ENCODE data around the gene NPAS2. TPM values are rescaled to one million over a fixed set of nuclear protein-coding genes. Genes with fewer than 3 reads are reported as not detected.

NPAS2 gene
- total and polyA plus RNA-seq, 2 of the 8 experiments (the other 6 are each of a cell fraction or from before 2014, with no cell fraction given): 1.8 to 1.9 TPM

DNA sequence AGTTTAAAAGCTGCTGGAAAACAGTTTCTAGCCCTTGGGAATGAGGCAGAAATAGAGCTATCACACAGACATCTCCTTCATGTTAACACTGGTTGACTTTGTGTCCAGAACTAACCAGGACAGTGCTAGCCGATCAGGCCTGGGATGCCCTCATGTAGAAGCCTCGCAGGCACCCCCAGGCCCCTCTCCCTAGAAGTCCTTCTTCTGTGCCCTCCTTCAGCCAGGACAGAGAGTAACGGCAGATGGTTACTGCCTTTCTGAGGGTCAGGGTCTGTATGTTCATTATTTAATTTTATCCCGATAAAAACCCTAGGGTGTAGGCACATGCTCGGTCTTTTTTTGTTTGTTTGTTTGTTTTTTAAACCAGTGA, 171.4 kb downstream of the NPAS2 start:
- no peak overlapping the region for H2AFZ ChIP-seq (ENCODE audit: low read length)
- TF ChIP-seq GABPA (IDR thresholded peaks at IDR 0.05; ENCODE audit: borderline replicate concordance, insufficient read depth, low read length) (no peak), TEAD4 (IDR thresholded peaks at IDR 0.05; ENCODE audit: low read depth, low read length) (no peak), PHF8 (conservative IDR thresholded peaks at IDR 0.05; ENCODE audit: low read depth, low read length) (no peak), RBBP5 (IDR thresholded peaks at IDR 0.05; ENCODE audit: borderline replicate concordance, low read depth, low read length) (no peak), CHD1 (IDR thresholded peaks at IDR 0.05; ENCODE audit: low read depth, low read length) (no peak), KDM1A (IDR thresholded peaks at IDR 0.05; ENCODE audit: borderline replicate concordance, low read length) (no peak), CTBP2 (IDR thresholded peaks at IDR 0.05; ENCODE audit: borderline replicate concordance, insufficient read depth, insufficient read length, low read length) (no peak), EGR1 (IDR thresholded peaks at IDR 0.05; ENCODE audit: borderline replicate concordance, low read depth, low read length) (no peak), GTF2F1 (IDR thresholded peaks at IDR 0.05; ENCODE audit: borderline replicate concordance, low read depth, low read length) (no peak)
- H4K8ac ChIP-seq (ENCODE audit: extremely low read depth, insufficient read depth, low read length): no peak overlapping the region
- H2BK15ac ChIP-seq (ENCODE audit: low read length): no peak overlapping the region
- H2BK12ac ChIP-seq (ENCODE audit: low read depth, low read length): no peak overlapping the region
- peaks cover 0 to 2% (median under 1%) of the 10 kb centered on the region in 4 experiments; a peak in 2 of 7 replicates for H3K4me1 ChIP-seq (replicated peaks in 1 of 4; ENCODE audit: control insufficient read depth in 3 of 4, insufficient read depth in 4 of 4, low read length in 3 of 4)
- no peaks in the 10 kb centered on the region for H3K27me3 ChIP-seq (replicated peaks in 1 of 4; ENCODE audit: control insufficient read depth in 3 of 4, extremely low read depth in 1 of 4, insufficient read depth in 3 of 4, low read length in 3 of 4)
- no peak overlapping the region for H4K5ac ChIP-seq (ENCODE audit: insufficient read length, low read depth, low read length)
- H3K23ac ChIP-seq (ENCODE audit: insufficient read length): no peak overlapping the region
- H3K79me1 ChIP-seq (ENCODE audit: low read depth, low read length): no peaks in the 10 kb centered on the region
- no peak overlapping the region for H3K18ac ChIP-seq (ENCODE audit: extremely low read depth, low read length)
- H2BK20ac ChIP-seq (ENCODE audit: low read length): no peak overlapping the region
- no peak overlapping the region for H3K56ac ChIP-seq (replicated peaks; ENCODE audit: insufficient read length, low read depth, low read length)
- no peaks in the 10 kb centered on the region for H3K36me3 ChIP-seq (ENCODE audit: control insufficient read depth in 2 of 4, insufficient read depth in 4 of 4, low read length in 3 of 4)
- 88% methylated on average over 5 of the region's 5 CpGs; no CpG with 5 or more reads in 1 of the 2 experiments for WGBS, 2 experiments (ENCODE audit: extremely low coverage in 1 of 2, insufficient coverage in 1 of 2, insufficient read length in 1 of 2, insufficient replicate concordance in 2 of 2, low coverage in 1 of 2, low lambda C conversion rate in 2 of 2, missing lambda C conversion rate in 1 of 2)
- no peak overlapping the region for H2BK5ac ChIP-seq (ENCODE audit: low read depth, low read length)
- no peak overlapping the region for H3K9ac ChIP-seq (replicated peaks in 1 of 4; ENCODE audit: extremely low read depth in 1 of 4, low read depth in 3 of 4, low read length in 3 of 4)
- no peak overlapping the region for H3K27ac ChIP-seq (ENCODE audit: low read depth, low read length)
- H4K20me1 ChIP-seq (replicated peaks in 1 of 2; ENCODE audit: control insufficient read depth in 1 of 2, insufficient read depth in 2 of 2, low read length in 2 of 2): no peaks in the 10 kb centered on the region
- H3K9me3 ChIP-seq (ENCODE audit: insufficient read depth in 2 of 2, low read depth in 1 of 2, low read length in 1 of 2): no peaks in the 10 kb centered on the region
- no peaks in the 10 kb centered on the region for H3K79me2 ChIP-seq (ENCODE audit: control insufficient read depth in 1 of 2, insufficient read depth in 2 of 2, low read length in 2 of 2)
- no peaks in the 10 kb centered on the region for H3K23me2 ChIP-seq (ENCODE audit: low read depth, low read length)
- H3K4ac ChIP-seq (replicated peaks; ENCODE audit: insufficient read length, low read depth, low read length): no peak overlapping the region
- DNase-seq (ENCODE audit: low read depth in 1 of 2, low spot score in 2 of 2) (no peak), FAIRE-seq (no peak)
- H3K4me2 ChIP-seq (ENCODE audit: insufficient read depth in 1 of 2, low read depth in 2 of 2, low read length in 2 of 2): no peak overlapping the region
- H3K14ac ChIP-seq (ENCODE audit: insufficient read length): no peak overlapping the region
- H2AK5ac ChIP-seq (ENCODE audit: low read depth, low read length): no peak overlapping the region
- no peak overlapping the region for H2BK120ac ChIP-seq (replicated peaks; ENCODE audit: low read depth, low read length)
- ChIA-PET POLR2A (ENCODE audit: partially characterized antibody) (interaction anchor here (1.0 to 7.0 kb wide), 2 partner anchors 9 to 13 kb away, joined by 3 to 63 read pairs; partner anchors contain the start of gene RPL31), CTCF (ENCODE audit: partially characterized antibody) (interaction anchor here (1.1 to 2.7 kb wide), 3 partner anchors 15 to 384 kb away, joined by 3 to 14 read pairs (median 5); no protein-coding TSS in a partner anchor)
- H4K91ac ChIP-seq (replicated peaks; ENCODE audit: insufficient read length, low read length): no peak overlapping the region
- no peak overlapping the region for H3K4me3 ChIP-seq (ENCODE audit: extremely low read depth in 1 of 4, insufficient read depth in 2 of 4, low read depth in 3 of 4, low read length in 4 of 4)

Data from H1 (cell line).